GM21786 (cell line): ENCODE measurements around the gene PRKCQ.
"Not testable (repeated sequence)": the region's sequence is repeated elsewhere in the genome, so short reads cannot be mapped to it uniquely, and the experiment has no call there.

Experiments
- ATAC-seq: cut with Tn5 transposase; IDR thresholded peaks from one replicate; pipeline ENCODE4 v1.9.1; 2021; ENCODE audit not compliant: unreplicated experiment

PRKCQ gene

GRCh38 chr10:6494936-6495592 lies 85.0 kb downstream of the PRKCQ start:
- no peak for ATAC-seq

- no peak for ATAC-seq
These were observed 85.6 kb downstream of the PRKCQ start for GRCh38 chr10:6494442-6494819.

- ATAC-seq, result no peak
These were observed 86.3 kb downstream of the PRKCQ start for GRCh38 chr10:6493521-6494441.

- ATAC-seq, result no peak
These were observed 87.2 kb downstream of the PRKCQ start for GRCh38 chr10:6492896-6493295.

GRCh38 chr10:6491841-6492609 lies 88.1 kb downstream of the PRKCQ start:
- no peak for ATAC-seq

GRCh38 chr10:6490614-6491013 lies 89.5 kb downstream of the PRKCQ start:
- ATAC-seq, result no peak

- ATAC-seq, result no peak
These were observed 92.2 kb downstream of the PRKCQ start for GRCh38 chr10:6487920-6488319.

GRCh38 chr10:6486309-6486708 lies 93.8 kb downstream of the PRKCQ start:
- no peak for ATAC-seq

GRCh38 chr10:6482737-6483357 lies 97.2 kb downstream of the PRKCQ start:
- no peak for ATAC-seq

- ATAC-seq, result no peak
These were observed 101.4 kb downstream of the PRKCQ start for GRCh38 chr10:6478722-6479121.

GRCh38 chr10:6476989-6477388 lies 103.1 kb downstream of the PRKCQ start:
- ATAC-seq, result no peak

GRCh38 chr10:6474871-6475270 lies 105.2 kb downstream of the PRKCQ start:
- no peak for ATAC-seq

GRCh38 chr10:6473901-6474370 lies 106.1 kb downstream of the PRKCQ start:
- ATAC-seq, result peak; percentile 72

GRCh38 chr10:6473430-6473829 lies 106.6 kb downstream of the PRKCQ start:
- no peak for ATAC-seq

GRCh38 chr10:6472710-6473005 lies 107.4 kb downstream of the PRKCQ start:
- not testable (repeated sequence) for ATAC-seq

- ATAC-seq, result no peak
These were observed 109.0 kb downstream of the PRKCQ start for GRCh38 chr10:6470894-6471618.

GRCh38 chr10:6469661-6470060 lies 110.4 kb downstream of the PRKCQ start:
- no peak for ATAC-seq

GRCh38 chr10:6465854-6466601 lies 114.0 kb downstream of the PRKCQ start:
- ATAC-seq, result no peak

GRCh38 chr10:6465437-6465836 lies 114.6 kb downstream of the PRKCQ start:
- ATAC-seq, result no peak
